HPDE6-E6E7 (cell line): Measurements from ENCODE around the gene KANSL3.

Experiments used
- DNase-seq: peaks from one replicate; pipeline ENCODE4 v3.0.0; 2011; ENCODE audit warnings: missing footprints; ENCODE audit errors: extremely low spot score

KANSL3 gene

DNA sequence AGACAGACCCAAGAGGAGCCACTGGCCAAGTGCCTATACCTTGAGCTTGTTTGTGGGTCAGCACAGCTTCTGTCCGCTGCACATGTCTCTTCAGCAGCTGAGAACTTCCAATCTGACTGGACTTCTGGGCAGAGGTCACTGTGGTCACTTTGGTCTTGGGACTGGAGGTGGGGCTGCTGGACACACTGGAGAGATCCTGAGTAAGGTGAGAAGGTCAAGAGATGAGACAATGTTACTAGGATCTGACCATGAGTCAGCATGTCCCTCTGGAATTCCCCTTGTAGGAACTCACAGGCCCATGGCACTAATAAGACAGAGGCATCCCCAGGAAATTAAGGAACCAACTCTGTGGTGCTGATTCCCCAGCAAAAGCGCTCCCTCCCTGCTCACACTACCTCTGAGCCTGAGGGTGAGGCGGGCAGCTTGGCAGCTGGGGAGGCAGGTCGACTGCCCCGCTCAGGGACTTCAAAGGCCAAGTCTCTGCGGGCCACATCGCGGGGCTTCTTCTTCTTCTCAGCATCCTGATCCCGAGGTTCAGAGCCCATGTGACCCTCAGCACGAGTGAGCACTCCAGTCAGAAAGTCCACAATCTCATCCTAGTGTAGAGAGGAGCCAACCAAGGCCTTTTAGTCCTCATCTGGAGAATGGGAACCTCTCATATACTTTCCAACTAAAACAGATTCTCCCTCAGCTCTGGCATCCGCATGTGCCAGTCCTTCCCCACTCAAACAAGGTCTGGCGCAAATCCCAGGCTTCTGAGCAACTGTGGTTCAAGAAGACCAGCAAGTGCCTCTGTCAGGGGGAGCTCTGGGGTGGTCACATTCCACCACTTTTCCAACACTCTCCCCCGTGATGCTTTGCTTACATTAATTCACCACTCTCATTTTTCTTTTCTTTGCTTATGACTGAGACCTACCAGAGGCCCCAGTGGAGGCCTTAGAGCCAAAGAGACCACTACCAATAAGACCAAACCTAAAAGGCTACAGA is 29.4 kb downstream of the KANSL3 start:
- no peak for DNase-seq

DNA sequence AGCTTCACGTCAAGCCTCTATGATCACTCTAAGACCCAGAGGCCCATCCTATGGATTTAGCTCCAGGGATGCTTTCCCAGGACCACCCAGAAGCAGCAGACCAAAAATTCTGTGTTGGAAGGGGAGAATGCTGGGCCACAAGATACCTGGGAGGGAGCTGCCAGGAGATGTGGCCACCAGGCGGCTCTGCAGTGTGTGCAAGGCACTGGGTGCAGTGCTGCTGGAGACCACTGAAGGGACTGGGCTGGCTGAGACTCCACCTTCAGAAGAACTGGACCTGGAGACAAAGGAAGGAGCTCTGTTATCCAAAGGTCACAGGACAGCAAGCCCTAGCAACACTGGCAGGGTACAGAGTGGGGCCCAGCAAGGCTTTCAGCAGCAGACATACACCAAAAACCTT is 34.0 kb downstream of the KANSL3 start:
- DNase-seq: no peak

DNA sequence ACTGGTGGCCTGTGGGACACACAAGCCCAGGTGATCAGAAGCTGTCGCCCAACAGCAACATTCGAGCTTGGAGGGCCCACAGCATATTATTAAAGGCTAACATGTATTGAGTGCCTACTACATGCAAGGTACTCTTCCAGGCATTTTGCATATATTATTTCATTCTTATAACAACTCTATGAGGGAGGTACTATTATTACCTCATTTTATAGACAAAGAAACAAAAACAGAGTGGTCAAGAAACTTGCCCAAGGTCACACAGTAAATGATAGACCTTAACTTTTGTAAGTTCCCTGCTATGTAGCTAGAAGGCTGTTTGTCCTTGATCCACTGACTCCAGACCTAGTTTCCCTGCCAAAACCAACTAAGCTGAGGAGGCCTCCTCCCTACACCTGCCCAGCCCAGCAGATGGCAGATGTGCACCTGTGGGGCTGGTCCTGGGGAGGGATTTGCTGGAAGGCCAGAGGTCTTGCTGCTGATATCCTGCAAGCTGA is 35.7 kb downstream of the KANSL3 start:
- DNase-seq: no peak

DNA sequence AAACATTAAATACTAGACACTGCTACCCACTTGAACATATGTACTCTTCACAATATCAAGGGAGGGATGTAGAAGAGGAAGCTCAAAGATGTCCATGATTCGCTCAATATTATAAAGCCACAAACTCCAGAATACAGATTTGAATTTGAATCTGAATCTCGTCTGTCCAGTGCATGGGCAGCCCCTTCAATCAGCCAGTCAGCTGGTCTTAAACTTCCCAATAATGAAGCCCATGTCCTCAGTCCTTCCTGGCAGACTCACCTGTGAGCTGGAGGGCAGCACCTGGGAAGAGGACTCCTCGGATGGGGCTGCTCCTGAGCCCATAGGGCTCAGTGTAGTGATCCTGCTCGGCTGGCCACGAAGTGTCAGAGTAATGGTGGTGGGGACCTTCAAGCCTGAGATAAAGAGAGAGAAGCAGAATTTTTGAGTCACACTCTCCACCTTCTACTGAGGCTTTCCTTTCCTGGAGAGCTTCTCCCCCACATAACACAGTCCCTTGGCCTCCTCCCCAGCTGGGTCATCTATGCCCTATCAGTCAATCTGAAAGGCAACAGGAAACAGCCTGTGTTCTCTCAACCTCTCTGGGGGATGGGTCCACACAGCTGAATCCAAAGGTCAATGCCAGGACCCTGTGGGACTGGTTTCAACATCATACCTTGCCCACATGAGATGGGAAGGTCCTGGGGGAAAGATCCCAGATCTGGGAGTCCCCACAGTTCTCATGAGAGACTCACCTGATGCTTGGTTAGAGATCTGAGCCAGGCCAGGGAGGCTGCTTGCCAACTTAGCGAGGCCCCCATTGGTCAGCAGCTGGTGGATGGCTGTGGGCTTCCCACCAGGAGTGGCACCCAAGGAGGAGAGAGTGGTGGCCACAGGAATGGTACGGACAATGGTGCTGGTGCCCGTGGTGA is 36.5 kb downstream of the KANSL3 start:
- DNase-seq: no peak

GRCh38 chr2:96599941-96600340 is 38.2 kb downstream of the KANSL3 start:
- no peak for DNase-seq

DNA sequence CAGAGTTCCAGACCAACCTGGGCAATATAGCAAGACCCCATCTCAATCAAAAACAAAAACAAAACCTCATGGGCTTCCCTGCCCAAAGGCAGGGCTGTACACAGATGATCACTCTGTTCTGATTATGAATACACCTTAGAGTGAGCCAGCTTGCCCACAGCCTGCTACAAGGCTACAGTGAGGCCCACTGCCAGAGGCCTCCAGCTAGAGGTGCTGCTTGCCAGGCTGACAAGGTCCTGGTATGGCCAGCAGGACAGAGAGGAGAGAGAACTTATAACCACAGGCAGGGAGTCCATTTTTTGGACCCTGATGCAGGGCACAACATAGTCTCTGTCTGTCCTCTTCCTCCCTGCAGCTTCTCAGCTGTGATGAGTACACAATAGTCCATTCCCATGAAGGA is 41.5 kb downstream of the KANSL3 start:
- DNase-seq: no peak

- DNase-seq: no peak
Measured at GRCh38 chr2:96594691-96595152, 43.4 kb downstream of the KANSL3 start.

DNA sequence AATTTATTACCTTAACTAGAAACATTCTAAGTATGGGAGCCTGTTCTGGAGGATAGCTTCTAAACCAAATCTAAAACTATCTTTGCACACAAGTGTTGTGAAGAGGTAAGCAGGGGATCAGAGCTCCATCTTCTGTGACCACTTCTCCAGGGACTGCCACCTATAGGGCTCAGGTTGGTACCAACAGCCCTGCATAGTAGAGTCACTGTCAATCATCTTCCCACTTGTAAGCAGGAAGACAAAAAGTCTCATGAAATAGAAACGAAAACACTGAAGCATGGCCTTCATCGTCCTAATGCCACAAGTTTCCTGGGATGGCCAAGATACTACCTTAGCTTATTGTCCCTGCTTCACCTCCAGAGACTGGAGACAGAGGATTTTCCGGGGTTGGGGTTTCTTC is 43.8 kb downstream of the KANSL3 start:
- DNase-seq: no peak

GRCh38 chr2:96591494-96591893 is 46.6 kb downstream of the KANSL3 start:
- DNase-seq: no peak

- no peak for DNase-seq
Measured at GRCh38 chr2:96591054-96591453, 47.1 kb downstream of the KANSL3 start.

GRCh38 chr2:96587843-96588242 is 50.3 kb downstream of the KANSL3 start:
- DNase-seq: no peak

DNA sequence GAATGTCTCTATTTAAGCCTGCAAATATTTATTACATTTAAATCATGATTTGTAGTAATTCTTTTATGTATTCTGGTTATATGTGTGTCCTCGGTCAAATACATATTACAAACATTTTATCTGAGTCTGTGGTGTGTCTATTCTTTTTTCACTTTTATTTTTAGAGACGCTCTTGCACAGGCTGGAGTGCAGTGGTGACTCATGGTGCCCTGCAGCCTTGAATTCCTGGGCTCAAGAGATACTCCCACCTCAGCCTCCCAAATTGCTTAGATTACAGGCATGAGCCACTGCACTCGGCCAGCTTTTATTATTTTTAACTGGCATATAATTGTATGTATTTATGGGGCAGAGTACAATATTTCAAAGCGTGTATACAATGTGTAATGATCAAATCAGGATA is 54.1 kb downstream of the KANSL3 start:
- DNase-seq: no peak

DNA sequence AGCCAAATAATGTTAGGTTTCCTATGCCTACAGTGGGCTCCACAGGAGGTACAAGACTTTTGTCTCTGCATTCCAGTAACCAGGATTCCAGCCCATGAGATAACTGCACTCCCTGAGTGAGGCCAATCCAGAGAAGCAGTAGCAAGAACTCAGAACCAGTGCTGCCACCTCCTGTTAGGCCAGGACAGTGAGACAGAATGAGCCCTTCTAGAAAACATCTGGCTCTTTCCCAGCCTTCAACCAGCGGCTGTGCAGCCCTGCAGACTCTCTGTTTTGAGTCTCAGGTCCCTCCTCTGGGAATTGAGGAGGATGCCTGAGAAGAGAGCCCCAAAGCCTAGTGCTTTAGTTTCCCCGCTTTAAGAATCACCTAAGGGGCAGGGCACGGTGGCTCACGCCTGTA is 57.3 kb downstream of the KANSL3 start:
- DNase-seq: peak; percentile 33

DNA sequence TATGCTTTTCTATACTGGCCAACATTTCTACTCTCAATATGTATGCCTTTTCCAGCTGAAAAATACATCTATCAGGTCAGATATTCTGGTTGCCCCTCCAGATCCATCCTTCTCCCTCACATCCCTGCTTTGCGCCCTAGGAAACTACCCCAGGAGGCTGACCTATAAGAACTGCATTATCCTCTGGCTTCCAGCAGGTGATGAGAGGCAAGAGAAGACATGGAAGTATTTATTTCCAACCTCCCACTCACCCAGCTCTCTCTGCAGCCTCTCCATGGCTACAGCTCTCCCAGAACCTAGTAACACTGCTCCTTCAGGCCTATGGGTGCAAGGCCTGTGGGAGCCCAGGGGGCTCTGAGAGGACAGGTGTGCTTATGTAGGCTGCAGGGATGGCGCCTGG is 58.7 kb downstream of the KANSL3 start:
- no peak for DNase-seq

- no peak for DNase-seq
Measured at GRCh38 chr2:96578731-96579130, 59.4 kb downstream of the KANSL3 start.

- no peak for DNase-seq
Measured at GRCh38 chr2:96577501-96577900, 60.6 kb downstream of the KANSL3 start.

GRCh38 chr2:96575785-96576456 is 62.2 kb downstream of the KANSL3 start:
- no peak for DNase-seq

- no peak for DNase-seq
Measured at GRCh38 chr2:96574364-96574763, 63.7 kb downstream of the KANSL3 start.

GRCh38 chr2:96568094-96568493 is 70.0 kb downstream of the KANSL3 start:
- no peak for DNase-seq

- no peak for DNase-seq
Measured at GRCh38 chr2:96565111-96565510, 73.0 kb downstream of the KANSL3 start.

- no peak for DNase-seq
Measured at GRCh38 chr2:96564563-96564962, 73.5 kb downstream of the KANSL3 start.

DNA sequence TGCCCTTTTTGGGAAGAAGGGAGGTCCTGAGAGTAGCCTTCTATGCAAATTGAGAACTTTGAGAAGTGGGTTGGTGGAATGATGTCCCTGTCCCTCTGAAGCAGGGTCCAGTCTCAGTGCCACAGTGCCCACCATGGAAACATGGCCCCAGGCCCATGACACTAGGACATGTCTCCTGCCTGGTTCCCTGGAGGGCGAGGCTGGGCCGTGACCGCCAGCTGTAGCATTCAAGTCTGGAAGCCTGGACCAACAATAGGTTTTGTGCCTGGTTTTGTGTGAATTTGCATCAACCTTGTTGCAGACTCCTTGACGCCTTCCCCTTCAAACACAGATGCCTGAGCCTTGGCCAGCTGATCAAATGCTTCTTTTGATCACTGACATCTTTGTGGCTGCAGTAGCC is 74.1 kb downstream of the KANSL3 start:
- DNase-seq: no peak
